HG03060 (cell line): ENCODE measurements around the gene SLC39A1.
"Not testable (repeated sequence)": the region's sequence is repeated elsewhere in the genome, so short reads cannot be mapped to it uniquely, and the experiment has no call there.

Source experiments
- ATAC-seq: cut with Tn5 transposase; IDR thresholded peaks from one replicate; pipeline ENCODE4 v1.9.1; 2021; ENCODE audit warnings: low read depth, moderate number of reproducible peaks; ENCODE audit not compliant: unreplicated experiment

SLC39A1 gene

GRCh38 chr1:153963030-153963849, at the start of gene SLC39A1:
SLC39A1 (minus strand) TSS chr1:153963537; CDS start chr1:153962715, 822 bp downstream.
- no peak for ATAC-seq

GRCh38 chr1:154012543-154012942, 49.2 kb upstream of the SLC39A1 start:
- ATAC-seq = not testable (repeated sequence)

GRCh38 chr1:154012129-154012528, 48.8 kb upstream of the SLC39A1 start:
- ATAC-seq = no peak

- ATAC-seq = no peak
Measured at GRCh38 chr1:154006136-154006535, 42.8 kb upstream of the SLC39A1 start.

GRCh38 chr1:154000420-154000819, 37.1 kb upstream of the SLC39A1 start:
- ATAC-seq = no peak

- ATAC-seq = not testable (repeated sequence)
Measured at GRCh38 chr1:153996882-153997281, 33.5 kb upstream of the SLC39A1 start.

GRCh38 chr1:153995640-153996039, 32.3 kb upstream of the SLC39A1 start:
- ATAC-seq = no peak

- ATAC-seq = no peak
Measured at GRCh38 chr1:153995202-153995601, 31.9 kb upstream of the SLC39A1 start.

- no peak for ATAC-seq
Measured at GRCh38 chr1:153991806-153992205, 28.5 kb upstream of the SLC39A1 start.

GRCh38 chr1:153991151-153991630, 27.9 kb upstream of the SLC39A1 start:
- ATAC-seq = no peak

- peak; percentile 83 for ATAC-seq
Measured at GRCh38 chr1:153990468-153991150, 27.3 kb upstream of the SLC39A1 start, which contains the start of gene RPS27. RPS27 (plus strand) TSS chr1:153990762; CDS start chr1:153990797, 35 bp downstream.

- ATAC-seq = no peak
Measured at GRCh38 chr1:153987621-153988020, 24.3 kb upstream of the SLC39A1 start.

GRCh38 chr1:153985941-153986761, 22.8 kb upstream of the SLC39A1 start, which contains the start of gene RAB13:
RAB13 (minus strand) TSS chr1:153986339; CDS start chr1:153986236, 103 bp downstream.
- ATAC-seq = no peak

GRCh38 chr1:153985341-153985912, 22.1 kb upstream of the SLC39A1 start:
- ATAC-seq = no peak

GRCh38 chr1:153984123-153984894, 21.0 kb upstream of the SLC39A1 start:
- ATAC-seq = no peak

GRCh38 chr1:153981735-153982134, 18.4 kb upstream of the SLC39A1 start:
- not testable (repeated sequence) for ATAC-seq

- not testable (repeated sequence) for ATAC-seq
Measured at GRCh38 chr1:153979091-153979490, 15.8 kb upstream of the SLC39A1 start.

- no peak for ATAC-seq
Measured at GRCh38 chr1:153978274-153978909, 15.1 kb upstream of the SLC39A1 start.
